Activated naive CD4-positive, alpha-beta T cell treated with anti-CD3 and anti-CD28 coated beads, Interleukin-2, amount 50 U/mL, for 16 hours (primary cell): ENCODE results near the gene ABCB8.

ENCODE experiments used
- DNase-seq: peaks from one replicate; pipeline ENCODE4 v3.0.0-alpha.2; 2020

ABCB8 gene

GRCh38 chr7:151088856-151089699 is 60.8 kb downstream of the ABCB8 start:
- no peak for DNase-seq

GRCh38 chr7:151089893-151090730 is 61.9 kb downstream of the ABCB8 start:
- DNase-seq, result no peak

- DNase-seq, result no peak
These were observed 62.8 kb downstream of the ABCB8 start for GRCh38 chr7:151091003-151091402.

GRCh38 chr7:151091431-151091830 is 63.2 kb downstream of the ABCB8 start:
- DNase-seq, result no peak

- DNase-seq, result no peak
These were observed 63.7 kb downstream of the ABCB8 start for GRCh38 chr7:151091988-151092387.

DNA sequence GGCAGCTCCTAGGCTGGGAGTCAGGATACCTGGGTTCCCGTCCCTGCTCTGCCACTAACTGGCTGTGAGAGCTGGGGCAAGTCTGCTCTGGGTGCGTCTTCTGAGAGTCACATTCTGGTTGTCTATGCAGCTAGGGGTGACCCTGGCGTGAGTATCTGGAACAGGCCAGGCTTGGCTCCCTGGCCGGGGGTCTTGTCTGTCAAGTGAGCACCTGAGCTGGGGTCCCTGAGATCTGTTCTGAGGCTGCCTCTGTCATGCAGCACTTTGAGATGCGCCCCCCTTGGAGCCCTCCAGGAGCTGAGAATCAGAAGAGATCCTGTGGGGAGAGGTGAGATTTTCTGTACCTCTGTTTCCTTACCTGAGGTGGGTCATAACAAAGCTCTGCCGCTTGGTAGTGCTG is 65.5 kb downstream of the ABCB8 start:
- DNase-seq, result no peak

GRCh38 chr7:151094675-151095074 is 66.4 kb downstream of the ABCB8 start:
- no peak for DNase-seq

- DNase-seq, result peak; percentile 7
These were observed 67.0 kb downstream of the ABCB8 start for GRCh38 chr7:151095123-151095797.

DNA sequence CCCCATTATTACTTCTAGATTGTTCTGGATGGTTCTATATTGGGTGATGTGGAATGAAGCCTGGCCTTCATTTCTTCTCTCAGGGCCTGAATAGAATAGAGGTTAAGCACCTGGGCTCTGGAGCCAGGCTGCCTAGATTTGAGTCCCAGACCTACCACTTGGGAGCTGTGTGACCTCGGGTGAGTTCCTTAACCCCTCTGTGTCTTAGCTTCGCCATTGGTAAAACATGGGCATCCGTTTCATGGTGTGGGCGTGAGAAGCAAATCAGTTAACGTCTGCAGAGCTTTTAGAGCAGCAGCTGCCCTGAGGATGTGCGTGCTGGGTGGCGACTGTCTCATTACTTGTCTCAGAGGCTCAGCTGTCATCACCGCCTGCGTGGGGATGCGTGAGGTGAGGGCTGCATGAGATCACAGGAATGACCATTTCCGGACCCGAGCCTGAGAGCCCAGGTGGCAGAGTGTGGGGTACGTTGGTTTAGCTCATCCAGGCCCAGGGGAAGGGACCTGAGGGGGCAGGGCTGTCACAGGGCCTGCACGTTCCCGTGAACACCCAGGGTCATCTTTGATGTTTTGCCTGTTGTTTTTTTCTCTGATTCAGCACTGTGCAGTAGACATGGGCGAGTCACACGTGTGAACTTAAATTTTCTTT is 67.7 kb downstream of the ABCB8 start:
- DNase-seq, result no peak
